ENCODE measurements around the gene MYO18A. TPM values are rescaled to one million over a fixed set of nuclear protein-coding genes. Genes with fewer than 3 reads are reported as not detected.
"Not testable (repeated sequence)": the region's sequence is repeated elsewhere in the genome, so short reads cannot be mapped to it uniquely, and the experiment has no call there.

Gene MYO18A
- total and polyA plus RNA-seq, 4 donors, result 41.4 to 75.9 (median 59.4) TPM

DNA sequence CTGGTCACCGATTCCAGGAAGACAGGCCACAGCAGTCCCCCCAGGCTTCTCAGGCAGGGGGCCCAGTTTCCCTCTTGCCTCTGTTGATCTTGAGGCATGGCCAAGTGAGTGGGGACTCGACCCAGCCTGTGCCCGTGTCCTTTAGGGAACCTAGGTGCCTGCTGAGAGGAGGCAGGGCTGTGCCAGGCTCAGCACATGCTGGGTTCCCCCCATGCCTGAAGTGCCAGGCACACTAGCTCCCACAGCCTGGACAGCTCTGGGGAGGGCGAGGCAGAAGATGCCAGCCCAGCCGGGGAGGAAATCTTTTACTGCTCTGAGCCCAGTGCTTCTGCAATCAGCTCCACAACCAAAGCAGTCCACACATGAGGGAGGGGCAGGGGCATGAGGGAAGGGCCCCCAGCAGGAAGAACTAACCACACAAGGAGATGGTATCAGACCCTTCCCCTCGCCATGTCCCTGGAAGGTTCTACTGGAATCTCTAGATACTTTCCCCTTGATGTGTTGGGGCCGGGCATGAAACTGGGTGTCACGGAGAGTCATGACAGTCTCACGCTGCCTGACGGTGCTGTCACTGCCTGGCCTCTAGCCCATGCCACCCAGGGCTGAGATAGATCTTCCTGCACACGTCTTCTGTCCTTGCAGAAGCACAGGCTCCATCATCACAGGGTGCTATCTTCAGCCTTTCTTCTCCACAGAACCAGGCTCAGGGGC lies 25.5 kb downstream of the MYO18A start:
- H3K4me3 ChIP-seq (ENCODE audit: low read depth, low read length), result no peak overlapping the region
- H3K27me3 ChIP-seq (ENCODE audit: control insufficient read depth, insufficient read depth, low read length), result no peaks in the 10 kb centered on the region
- H3K4me1 ChIP-seq (ENCODE audit: control insufficient read depth, insufficient read depth, low read length), result peaks cover 76% of the 10 kb centered on the region
- H3K9me3 ChIP-seq (ENCODE audit: control insufficient read depth, insufficient read depth, low read length), result no peaks in the 10 kb centered on the region
- peaks cover 27% of the 10 kb centered on the region for H3K36me3 ChIP-seq (ENCODE audit: control insufficient read depth, insufficient read depth, low read length)
- DNase-seq (ENCODE audit: low read depth in 4 of 6, low spot score in 6 of 6), result no peak
- WGBS (ENCODE audit: insufficient coverage), result 70% methylated on average over 10 of the region's 11 CpGs
- no peak overlapping the region for H3K27ac ChIP-seq (ENCODE audit: low read depth, low read length)

DNA sequence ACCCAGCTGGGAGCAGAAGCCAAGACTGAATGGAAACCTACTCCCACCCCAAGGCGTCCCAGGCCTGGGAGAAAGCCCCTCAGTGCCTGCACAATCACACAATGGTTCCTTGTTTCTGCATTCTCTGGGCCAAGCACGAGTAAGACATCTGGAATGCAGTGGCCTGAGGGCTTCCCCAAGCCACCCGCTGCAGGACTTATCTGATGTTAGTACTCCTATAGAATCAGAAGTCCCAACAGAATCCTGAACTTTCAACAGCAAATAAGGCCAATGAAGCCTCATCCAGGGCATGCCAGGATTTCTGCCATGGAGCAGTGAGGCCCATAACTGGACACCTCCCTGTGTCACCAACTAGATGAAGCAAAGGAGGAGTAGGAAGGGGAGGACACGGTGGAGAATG lies 28.6 kb downstream of the MYO18A start:
- Histone ChIP-seq H3K27ac (ENCODE audit: low read depth, low read length) (peak overlapping the region; percentile 90), H3K9me3 (ENCODE audit: control insufficient read depth, insufficient read depth, low read length) (no peaks in the 10 kb centered on the region), H3K36me3 (ENCODE audit: control insufficient read depth, insufficient read depth, low read length) (peaks cover 24% of the 10 kb centered on the region), H3K4me3 (ENCODE audit: low read depth, low read length) (no peak overlapping the region), H3K4me1 (ENCODE audit: control insufficient read depth, insufficient read depth, low read length) (peaks cover 63% of the 10 kb centered on the region), H3K27me3 (ENCODE audit: control insufficient read depth, insufficient read depth, low read length) (no peaks in the 10 kb centered on the region)
- 70% methylated on average over 4 of the region's 4 CpGs for WGBS (ENCODE audit: insufficient coverage)
- peak in 1 of 6 donors; percentile 56 for DNase-seq (ENCODE audit: low read depth in 4 of 6, low spot score in 6 of 6)

DNA sequence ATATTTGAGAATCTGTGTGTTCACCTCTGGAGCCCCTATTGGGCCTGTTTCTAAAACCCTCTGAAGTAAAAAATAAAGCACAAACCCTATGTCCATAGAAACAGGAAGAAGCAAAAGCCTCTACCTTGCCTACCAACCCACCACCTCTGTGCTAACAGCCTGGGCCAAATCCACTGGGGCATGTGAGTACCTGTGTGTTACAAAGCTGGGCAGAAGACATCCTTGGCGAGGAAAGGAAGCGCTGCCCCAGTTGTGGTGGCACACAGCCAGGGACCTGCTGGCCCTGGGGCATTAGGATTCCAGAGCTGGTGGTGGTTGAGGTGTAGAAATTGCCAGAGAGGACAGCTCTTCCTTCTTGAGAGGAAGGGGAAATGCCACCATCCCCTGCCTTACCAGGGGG lies 30.0 kb downstream of the MYO18A start:
- Histone ChIP-seq H3K4me1 (ENCODE audit: control insufficient read depth, insufficient read depth, low read length) (peaks cover 53% of the 10 kb centered on the region), H3K4me3 (ENCODE audit: low read depth, low read length) (no peak overlapping the region), H3K27me3 (ENCODE audit: control insufficient read depth, insufficient read depth, low read length) (no peaks in the 10 kb centered on the region), H3K36me3 (ENCODE audit: control insufficient read depth, insufficient read depth, low read length) (peaks cover 16% of the 10 kb centered on the region), H3K27ac (ENCODE audit: low read depth, low read length) (peak overlapping the region; percentile 90), H3K9me3 (ENCODE audit: control insufficient read depth, insufficient read depth, low read length) (no peaks in the 10 kb centered on the region)
- no peak for DNase-seq (ENCODE audit: low read depth in 4 of 6, low spot score in 6 of 6)
- 77% methylated on average over 2 of the region's 2 CpGs for WGBS (ENCODE audit: insufficient coverage)

DNA sequence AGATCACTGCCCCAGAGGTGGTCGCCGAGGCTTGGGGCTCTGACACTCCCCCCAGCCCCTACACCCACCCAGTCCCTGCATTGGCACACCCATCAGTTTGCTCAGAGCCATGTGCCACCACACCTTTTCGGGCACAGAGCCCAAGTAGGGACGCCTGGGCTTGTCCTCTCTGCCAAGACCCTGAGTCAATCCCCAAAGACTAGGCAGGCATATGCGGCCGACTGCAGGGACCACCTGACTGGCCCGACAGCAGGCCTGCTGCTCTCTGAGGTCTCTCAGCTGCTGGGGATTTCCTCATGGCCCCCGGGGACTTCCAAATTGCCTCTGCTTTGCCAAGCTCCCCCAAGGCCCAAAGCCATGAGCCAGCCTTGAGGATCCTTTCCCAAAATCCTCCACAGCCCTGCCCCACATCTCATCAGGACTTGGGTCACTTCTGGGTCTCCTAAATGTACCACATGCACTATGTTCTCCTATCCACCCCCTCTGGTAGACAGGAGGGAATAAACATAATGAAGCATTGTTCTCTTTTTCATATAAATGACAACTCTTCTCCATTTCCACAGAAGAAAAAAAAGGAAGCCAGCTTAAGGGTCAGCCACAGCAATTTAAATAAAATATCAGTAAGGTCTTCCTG lies 30.6 kb downstream of the MYO18A start:
- Histone ChIP-seq H3K36me3 (ENCODE audit: control insufficient read depth, insufficient read depth, low read length) (peaks cover 11% of the 10 kb centered on the region), H3K27ac (ENCODE audit: low read depth, low read length) (peak overlapping the region; percentile 90), H3K27me3 (ENCODE audit: control insufficient read depth, insufficient read depth, low read length) (no peaks in the 10 kb centered on the region), H3K9me3 (ENCODE audit: control insufficient read depth, insufficient read depth, low read length) (no peaks in the 10 kb centered on the region), H3K4me3 (ENCODE audit: low read depth, low read length) (no peak overlapping the region), H3K4me1 (ENCODE audit: control insufficient read depth, insufficient read depth, low read length) (peaks cover 47% of the 10 kb centered on the region)
- WGBS (ENCODE audit: insufficient coverage), result 49% methylated on average over 8 of the region's 8 CpGs
- DNase-seq (ENCODE audit: low read depth in 4 of 6, low spot score in 6 of 6), result no peak

DNA sequence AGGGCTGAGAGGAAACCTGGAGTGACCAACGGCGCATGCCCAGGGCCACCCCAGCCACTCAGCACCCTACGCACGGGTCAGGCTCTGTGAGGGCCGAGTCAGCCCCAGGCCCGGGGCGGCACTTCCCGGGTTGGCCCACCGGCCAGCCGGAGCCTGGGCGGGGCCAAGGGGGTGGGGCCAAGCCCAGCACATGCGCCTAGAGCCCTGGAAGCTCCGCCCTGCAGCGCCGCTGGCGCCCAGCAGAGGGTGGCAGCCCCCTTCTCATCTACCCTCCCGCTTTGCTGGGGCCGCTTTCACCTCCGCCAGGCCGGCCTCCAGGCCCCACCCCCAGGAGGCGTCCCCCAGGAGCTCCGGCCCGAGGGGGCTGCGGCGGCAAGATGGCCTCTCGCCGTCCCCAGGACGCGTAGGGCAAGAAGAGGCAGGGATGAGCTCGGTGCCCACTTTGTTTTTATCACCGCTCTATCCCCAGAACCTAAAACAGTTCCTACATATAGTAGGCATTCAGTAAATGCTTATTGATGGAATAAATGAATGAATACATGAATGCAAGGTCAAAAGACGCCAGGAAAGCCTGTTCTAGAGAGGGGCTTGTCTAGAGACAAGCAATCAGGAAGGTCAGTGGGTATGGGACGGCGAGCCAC lies 31.3 kb downstream of the MYO18A start:
- H3K4me3 ChIP-seq (ENCODE audit: low read depth, low read length), result peak overlapping the region; percentile 59
- WGBS (ENCODE audit: insufficient coverage), result 5% methylated on average over 21 of the region's 34 CpGs
- H3K27ac ChIP-seq (ENCODE audit: low read depth, low read length), result peak overlapping the region; percentile 90
- no peaks in the 10 kb centered on the region for H3K27me3 ChIP-seq (ENCODE audit: control insufficient read depth, insufficient read depth, low read length)
- H3K9me3 ChIP-seq (ENCODE audit: control insufficient read depth, insufficient read depth, low read length), result no peaks in the 10 kb centered on the region
- peaks cover 6% of the 10 kb centered on the region for H3K36me3 ChIP-seq (ENCODE audit: control insufficient read depth, insufficient read depth, low read length)
- peaks cover 45% of the 10 kb centered on the region for H3K4me1 ChIP-seq (ENCODE audit: control insufficient read depth, insufficient read depth, low read length)
- peak; percentile 78 to 96 (median 86) for DNase-seq (ENCODE audit: low read depth in 4 of 6, low spot score in 6 of 6)

DNA sequence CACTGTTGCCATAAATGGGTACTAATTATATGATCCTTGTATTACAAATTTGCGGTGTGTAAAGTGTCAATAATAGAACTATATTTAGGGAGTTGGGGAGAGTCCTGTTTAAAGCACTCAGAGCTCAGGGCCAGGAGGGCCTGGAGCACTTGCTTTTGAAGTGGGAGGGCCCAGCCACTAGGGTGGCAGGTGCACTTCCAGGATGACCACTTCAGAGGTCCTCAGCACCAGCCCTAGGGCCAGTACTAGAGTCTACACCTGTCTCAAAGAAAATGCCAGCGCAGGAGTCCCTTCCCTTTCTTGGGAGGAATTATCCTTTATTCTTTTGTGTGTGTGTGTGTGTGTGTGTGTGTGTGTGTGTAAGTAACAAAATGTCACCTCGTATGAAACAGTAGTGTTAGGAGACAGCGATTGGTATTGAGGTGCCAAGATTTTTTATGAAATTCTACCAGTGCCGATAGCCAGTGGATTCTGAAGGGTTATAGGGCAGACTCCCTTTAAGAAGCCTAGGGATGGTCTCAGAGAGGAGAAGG lies 31.9 kb downstream of the MYO18A start:
- Histone ChIP-seq H3K4me1 (ENCODE audit: control insufficient read depth, insufficient read depth, low read length) (peaks cover 40% of the 10 kb centered on the region), H3K9me3 (ENCODE audit: control insufficient read depth, insufficient read depth, low read length) (no peaks in the 10 kb centered on the region), H3K36me3 (ENCODE audit: control insufficient read depth, insufficient read depth, low read length) (peaks cover under 1% of the 10 kb centered on the region), H3K4me3 (ENCODE audit: low read depth, low read length) (peak overlapping the region; percentile 59), H3K27me3 (ENCODE audit: control insufficient read depth, insufficient read depth, low read length) (no peaks in the 10 kb centered on the region), H3K27ac (ENCODE audit: low read depth, low read length) (peak overlapping the region; percentile 90)
- WGBS (ENCODE audit: insufficient coverage), result 44% methylated on average over 4 of the region's 5 CpGs
- DNase-seq (ENCODE audit: low read depth in 4 of 6, low spot score in 6 of 6), result no peak

DNA sequence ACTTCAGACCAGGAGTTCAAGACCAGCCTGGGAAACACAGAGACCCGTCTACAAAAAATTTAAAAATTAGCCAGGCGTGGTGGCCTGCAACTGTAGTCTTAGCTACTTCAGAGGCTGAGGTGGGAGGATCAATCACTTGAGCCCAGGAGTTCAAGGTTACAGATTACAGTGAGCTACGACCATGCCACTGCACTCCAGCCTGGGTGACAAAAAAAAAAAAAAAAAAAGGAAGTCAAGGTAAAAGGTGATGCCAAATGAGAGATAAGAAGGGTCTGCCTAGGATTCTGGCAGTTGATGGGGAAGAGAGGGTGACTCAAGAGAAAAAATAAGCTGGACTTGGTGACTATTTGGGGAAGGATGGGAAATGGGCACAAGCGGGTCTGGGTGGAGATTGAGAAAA lies 32.5 kb downstream of the MYO18A start:
- Histone ChIP-seq H3K27me3 (ENCODE audit: control insufficient read depth, insufficient read depth, low read length) (no peaks in the 10 kb centered on the region), H3K27ac (ENCODE audit: low read depth, low read length) (no peak overlapping the region), H3K36me3 (ENCODE audit: control insufficient read depth, insufficient read depth, low read length) (no peaks in the 10 kb centered on the region), H3K4me3 (ENCODE audit: low read depth, low read length) (no peak overlapping the region), H3K4me1 (ENCODE audit: control insufficient read depth, insufficient read depth, low read length) (peaks cover 40% of the 10 kb centered on the region), H3K9me3 (ENCODE audit: control insufficient read depth, insufficient read depth, low read length) (no peaks in the 10 kb centered on the region)
- no peak for DNase-seq (ENCODE audit: low read depth in 4 of 6, low spot score in 6 of 6)
- 87% methylated on average over 3 of the region's 4 CpGs for WGBS (ENCODE audit: insufficient coverage)

DNA sequence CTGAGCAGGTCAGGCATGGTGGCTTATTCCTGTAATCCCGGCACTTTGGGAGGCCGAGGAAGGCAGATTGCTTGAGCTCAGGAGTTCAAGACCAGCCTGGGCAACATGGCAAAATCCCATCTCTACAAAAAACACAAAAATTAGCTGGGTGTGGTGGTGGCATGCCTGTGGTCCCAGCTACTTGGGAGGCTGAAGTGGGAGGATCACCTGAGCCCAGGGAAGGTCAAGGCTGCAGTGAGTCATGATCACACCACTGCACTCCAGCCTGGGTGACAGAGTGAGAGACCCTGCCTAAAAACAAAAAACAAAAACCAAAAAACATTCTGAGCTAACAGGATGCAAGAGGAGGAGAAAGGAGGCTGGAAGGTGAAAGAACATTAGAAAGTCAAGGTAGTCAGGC lies 33.0 kb downstream of the MYO18A start:
- H3K27ac ChIP-seq (ENCODE audit: low read depth, low read length); DNase-seq (ENCODE audit: low read depth in 4 of 6, low spot score in 6 of 6); H3K9me3 ChIP-seq (ENCODE audit: control insufficient read depth, insufficient read depth, low read length); H3K27me3 ChIP-seq (ENCODE audit: control insufficient read depth, insufficient read depth, low read length); H3K36me3 ChIP-seq (ENCODE audit: control insufficient read depth, insufficient read depth, low read length); H3K4me3 ChIP-seq (ENCODE audit: low read depth, low read length): not testable (repeated sequence)
- WGBS (ENCODE audit: insufficient coverage), result no CpG with 5 or more reads among the region's 2 CpGs
- peaks cover 44% of the 10 kb centered on the region for H3K4me1 ChIP-seq (ENCODE audit: control insufficient read depth, insufficient read depth, low read length)

DNA sequence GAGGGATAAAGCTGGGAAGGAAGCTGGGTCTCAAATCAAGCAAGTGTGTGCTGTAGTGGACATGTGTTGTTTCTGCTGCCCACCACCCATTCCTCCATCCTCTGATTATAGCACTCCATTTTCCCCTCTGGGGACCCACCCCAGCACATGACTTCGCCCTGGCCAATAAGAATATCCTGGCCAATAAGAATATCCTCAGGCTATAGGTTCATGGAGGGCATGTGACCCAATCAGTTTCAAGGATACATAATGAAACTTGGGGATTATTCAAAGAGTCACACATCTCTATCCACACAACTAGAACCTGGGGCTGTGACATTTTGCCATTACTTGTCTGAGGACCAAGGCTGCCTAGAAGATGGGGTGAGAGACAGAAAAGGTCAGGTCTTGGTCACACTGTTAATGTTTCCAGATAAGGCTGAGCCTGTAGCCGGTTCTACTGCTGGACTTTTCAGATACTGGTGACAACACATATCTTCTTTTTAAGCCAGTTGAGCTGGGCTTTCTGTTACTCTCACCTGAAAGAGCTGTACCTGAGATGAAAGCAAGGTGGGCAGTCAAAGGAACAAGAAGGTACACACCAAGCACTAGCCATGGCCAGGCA lies 33.7 kb downstream of the MYO18A start:
- H3K27me3 ChIP-seq (ENCODE audit: control insufficient read depth, insufficient read depth, low read length), result no peaks in the 10 kb centered on the region
- no peak for DNase-seq (ENCODE audit: low read depth in 4 of 6, low spot score in 6 of 6)
- peaks cover 47% of the 10 kb centered on the region for H3K4me1 ChIP-seq (ENCODE audit: control insufficient read depth, insufficient read depth, low read length)
- H3K27ac ChIP-seq (ENCODE audit: low read depth, low read length), result no peak overlapping the region
- no peaks in the 10 kb centered on the region for H3K9me3 ChIP-seq (ENCODE audit: control insufficient read depth, insufficient read depth, low read length)
- H3K36me3 ChIP-seq (ENCODE audit: control insufficient read depth, insufficient read depth, low read length), result no peaks in the 10 kb centered on the region
- 71% methylated on average over 1 of the region's 2 CpGs for WGBS (ENCODE audit: insufficient coverage)
- H3K4me3 ChIP-seq (ENCODE audit: low read depth, low read length), result no peak overlapping the region
